BLaER1 treated with 17β-estradiol and CSF1 and Interleukin-3, amounts not matched to agents 10 nM and 100 nM (cell line): ENCODE results near the gene PDE11A.

Experiments
- H3K27ac ChIP-seq, 11 experiments: shearing (Covaris generic); formaldehyde crosslinking; 2 replicates each; pipeline ENCODE4 v1.8.1; 2022
- H3K27me3 ChIP-seq, 11 experiments: shearing (Covaris generic); formaldehyde crosslinking; 2 replicates each; pipeline ENCODE4 v1.8.1; 2022
- H3K36me3 ChIP-seq, 11 experiments: shearing (Covaris generic); formaldehyde crosslinking; 2 replicates each; pipeline ENCODE4 v1.8.1; 2022
- H3K4me1 ChIP-seq, 10 experiments: shearing (Covaris generic); formaldehyde crosslinking; 2 replicates each; pipeline ENCODE4 v1.8.1; 2022
- H3K4me2 ChIP-seq, 11 experiments: shearing (Covaris generic); formaldehyde crosslinking; 2 replicates each; pipeline ENCODE4 v1.8.1; 2022
- H3K4me3 ChIP-seq, 10 experiments: shearing (Covaris generic); formaldehyde crosslinking; 2 replicates each; pipeline ENCODE4 v1.8.1; 2022
- H3K9ac ChIP-seq, 11 experiments: shearing (Covaris generic); formaldehyde crosslinking; 2 replicates each; pipeline ENCODE4 v1.8.1; 2022
- H3K9me3 ChIP-seq, 11 experiments: shearing (Covaris generic); formaldehyde crosslinking; replicated peaks in 1 of 11; 2 replicates each; pipeline ENCODE4 v1.8.1; 2022
- H4K20me1 ChIP-seq, 11 experiments: shearing (Covaris generic); formaldehyde crosslinking; 2 replicates each; pipeline ENCODE4 v1.8.1; 2022
- Cebpa-rat ChIP-seq, 11 experiments: shearing (Covaris generic); IDR thresholded peaks; 2 replicates each; pipeline ENCODE4 v1.8.1; 2022

PDE11A gene

DNA sequence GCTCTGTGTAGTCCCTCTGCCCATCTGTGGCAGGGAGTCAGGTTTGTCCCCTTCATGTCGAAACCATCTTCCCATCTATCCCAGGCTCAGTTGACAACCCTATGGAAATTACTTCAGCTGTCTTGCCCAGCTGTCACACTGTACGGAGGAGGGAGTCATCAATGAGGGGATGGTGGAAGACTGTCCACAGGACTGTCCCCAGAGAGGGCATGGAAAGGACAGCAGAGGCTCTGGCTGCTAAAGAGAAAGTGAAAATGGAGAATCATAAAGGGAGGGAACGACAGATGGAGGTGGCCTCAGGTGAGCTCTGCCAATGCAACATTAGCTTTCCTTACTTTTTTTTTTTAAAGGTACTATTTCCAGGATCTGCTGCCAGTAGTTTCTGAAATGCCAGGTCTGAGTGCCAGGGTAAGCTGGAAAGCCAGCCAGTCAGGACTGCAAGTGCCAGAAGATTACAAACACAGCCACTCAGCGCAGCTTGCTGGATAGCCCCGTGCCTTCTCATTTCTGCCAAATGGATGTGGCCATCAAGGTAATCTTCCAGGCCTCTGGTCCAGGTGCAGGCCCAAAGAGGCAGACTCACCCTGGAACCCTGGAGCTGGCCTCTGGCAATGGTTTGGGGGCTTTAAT lies 487.2 kb downstream of the PDE11A start:
- H4K20me1 ChIP-seq: no peaks in the 10 kb centered on the region
- no peak overlapping the region for H3K4me3 ChIP-seq
- H3K4me1 ChIP-seq: 0 out of 20 replicates have a peak, but pooled peaks cover 0 to 2% (median 0%) of the 10 kb centered on the region in 10 experiments
- H3K9me3 ChIP-seq: no peaks in the 10 kb centered on the region
- no peak overlapping the region for H3K4me2 ChIP-seq
- H3K27me3 ChIP-seq: no peaks in the 10 kb centered on the region
- H3K36me3 ChIP-seq: no peaks in the 10 kb centered on the region
- no peak overlapping the region for H3K9ac ChIP-seq
- TF ChIP-seq Cebpa-rat (IDR thresholded peaks at IDR 0.05): no peak
- H3K27ac ChIP-seq: no peak overlapping the region

DNA sequence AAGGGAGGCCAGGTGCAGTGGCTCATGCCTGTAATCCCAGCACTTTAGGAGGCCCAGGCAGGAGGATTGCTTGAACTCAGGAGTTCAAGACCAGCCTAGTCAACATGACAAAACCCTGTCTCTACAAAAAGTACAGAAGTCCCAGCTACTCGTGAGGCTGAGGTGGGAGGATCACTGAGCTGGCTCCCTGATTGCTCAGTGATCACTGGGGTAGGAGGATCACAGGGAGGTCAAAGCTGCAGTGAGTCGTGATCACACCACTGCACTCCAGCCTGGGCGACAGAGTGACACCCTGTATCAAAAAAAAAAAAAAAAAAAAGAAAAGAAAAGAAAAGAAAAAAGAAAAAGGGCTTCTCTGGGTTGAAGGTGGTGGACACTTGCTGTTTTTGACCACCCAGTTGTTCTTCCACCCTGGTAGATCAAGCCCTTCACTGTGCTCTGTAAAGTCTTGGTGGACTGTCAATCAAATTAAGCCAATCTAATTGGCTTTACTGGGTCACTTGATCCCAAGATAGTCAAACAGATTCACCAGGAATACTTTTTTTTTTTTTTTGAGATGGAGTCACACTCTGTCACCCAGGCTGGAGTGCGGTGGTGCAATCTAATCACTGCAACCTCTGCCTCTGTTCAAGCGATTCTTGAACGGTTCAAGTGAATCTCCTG lies 488.4 kb downstream of the PDE11A start:
- H3K4me2 ChIP-seq: no peak overlapping the region
- no peaks in the 10 kb centered on the region for H3K27me3 ChIP-seq
- H4K20me1 ChIP-seq: no peaks in the 10 kb centered on the region
- no peaks in the 10 kb centered on the region for H3K9me3 ChIP-seq
- no peak overlapping the region for H3K27ac ChIP-seq
- no peak overlapping the region for H3K9ac ChIP-seq
- no peak overlapping the region for H3K4me3 ChIP-seq
- no peak for TF ChIP-seq Cebpa-rat (IDR thresholded peaks at IDR 0.05)
- H3K4me1 ChIP-seq: 0 out of 20 replicates have a peak, but pooled peaks cover 0 to 1% (median 0%) of the 10 kb centered on the region in 10 experiments
- H3K36me3 ChIP-seq: no peaks in the 10 kb centered on the region

DNA sequence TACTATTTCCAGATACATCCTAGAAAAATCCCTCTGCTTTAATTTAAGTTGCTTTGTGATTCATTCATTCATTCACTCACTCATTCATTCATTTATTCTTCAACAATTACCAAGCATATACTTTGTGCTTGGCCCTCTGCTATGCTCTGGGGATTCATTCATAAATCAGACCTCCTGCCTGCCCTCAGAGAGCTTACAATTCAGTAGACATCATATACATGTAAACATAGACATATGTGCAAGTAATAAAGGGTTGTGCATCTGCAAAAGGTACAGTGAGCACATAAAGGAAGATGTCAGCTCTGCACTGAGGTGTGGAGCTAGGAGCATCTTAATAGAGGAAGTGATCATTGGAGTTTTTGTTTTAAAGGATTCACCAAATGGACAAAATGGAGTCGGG lies 490.6 kb downstream of the PDE11A start:
- Histone ChIP-seq H3K27ac (no peak overlapping the region), H3K36me3 (no peaks in the 10 kb centered on the region), H3K9ac (no peak overlapping the region), H3K27me3 (no peaks in the 10 kb centered on the region), H3K4me1 (no peaks in the 10 kb centered on the region), H3K4me3 (no peak overlapping the region), H4K20me1 (no peaks in the 10 kb centered on the region), H3K4me2 (no peak overlapping the region), H3K9me3 (no peaks in the 10 kb centered on the region)
- no peak for TF ChIP-seq Cebpa-rat (IDR thresholded peaks at IDR 0.05)

DNA sequence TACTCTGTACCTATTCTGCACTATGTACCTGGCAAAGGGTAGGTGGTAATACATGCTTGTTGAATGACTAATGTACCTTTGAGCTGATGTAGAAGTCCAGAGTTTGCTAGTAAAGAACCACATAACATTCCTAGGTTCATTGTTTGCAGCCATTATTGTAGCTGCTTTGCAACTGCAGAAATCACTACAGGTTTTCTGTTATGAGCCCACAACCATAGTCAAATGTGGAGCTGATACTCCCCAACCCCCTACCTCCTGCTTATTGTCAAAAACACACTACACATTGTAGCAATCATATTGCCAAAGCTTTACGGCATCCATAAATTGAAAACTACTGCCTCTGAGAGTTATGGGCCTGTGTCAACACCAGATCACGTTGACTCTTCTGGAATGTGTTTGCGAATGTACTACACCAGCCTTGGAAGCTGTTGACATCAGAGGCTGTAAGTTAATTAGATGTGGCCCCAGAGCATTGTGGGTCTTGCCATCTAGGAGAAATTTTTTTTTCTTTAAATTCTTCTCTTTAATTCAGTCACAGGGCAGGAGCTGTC lies 493.0 kb downstream of the PDE11A start:
- H3K9ac ChIP-seq: no peak overlapping the region
- H4K20me1 ChIP-seq: no peaks in the 10 kb centered on the region
- H3K4me2 ChIP-seq: no peak overlapping the region
- no peak overlapping the region for H3K4me3 ChIP-seq
- H3K9me3 ChIP-seq: no peaks in the 10 kb centered on the region
- no peak overlapping the region for H3K27ac ChIP-seq
- H3K27me3 ChIP-seq: no peaks in the 10 kb centered on the region
- no peak for TF ChIP-seq Cebpa-rat (IDR thresholded peaks at IDR 0.05)
- no peaks in the 10 kb centered on the region for H3K36me3 ChIP-seq
- no peaks in the 10 kb centered on the region for H3K4me1 ChIP-seq

GRCh38 chr2:177578454-177578853 lies 494.1 kb downstream of the PDE11A start:
- no peak for TF ChIP-seq Cebpa-rat (IDR thresholded peaks at IDR 0.05)
- Histone ChIP-seq H3K9ac (no peak overlapping the region), H3K27me3 (no peaks in the 10 kb centered on the region), H3K4me3 (no peak overlapping the region), H3K36me3 (no peaks in the 10 kb centered on the region), H3K27ac (no peak overlapping the region), H3K4me1 (no peaks in the 10 kb centered on the region), H4K20me1 (no peaks in the 10 kb centered on the region), H3K4me2 (no peak overlapping the region), H3K9me3 (no peaks in the 10 kb centered on the region)

- no peaks in the 10 kb centered on the region for H3K9me3 ChIP-seq
- peaks cover 0 to 5% (median 0%) of the 10 kb centered on the region in 10 experiments; a peak in 2 of 20 replicates for H3K4me1 ChIP-seq
- no peaks in the 10 kb centered on the region for H3K36me3 ChIP-seq
- no peaks in the 10 kb centered on the region for H4K20me1 ChIP-seq
- TF ChIP-seq Cebpa-rat (IDR thresholded peaks at IDR 0.05): no peak
- no peak overlapping the region for H3K4me2 ChIP-seq
- H3K4me3 ChIP-seq: no peak overlapping the region
- H3K27ac ChIP-seq: no peak overlapping the region
- no peaks in the 10 kb centered on the region for H3K27me3 ChIP-seq
- H3K9ac ChIP-seq: no peak overlapping the region
Observed at GRCh38 chr2:177577075-177577474, 495.5 kb downstream of the PDE11A start.

DNA sequence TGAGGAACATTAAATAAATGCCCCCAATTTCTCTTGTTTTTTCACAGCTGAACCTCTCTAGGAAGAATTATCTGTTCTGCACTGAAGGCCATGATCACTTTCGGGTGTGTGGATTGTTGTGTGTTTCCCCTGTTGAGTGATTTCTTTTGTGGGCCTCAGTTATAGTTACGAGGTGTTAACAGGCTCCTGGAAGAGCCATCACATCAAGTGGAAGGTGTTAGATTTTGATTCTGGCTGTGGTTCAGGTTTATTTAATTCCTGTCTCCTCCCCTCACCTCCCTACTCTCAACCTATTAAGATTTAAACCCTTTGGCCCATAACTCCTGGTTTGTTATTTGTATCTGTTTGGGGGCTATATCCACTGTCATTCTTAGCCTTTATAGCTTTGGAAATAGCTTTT lies 497.2 kb downstream of the PDE11A start:
- Histone ChIP-seq H3K4me3 (no peak overlapping the region), H4K20me1 (no peaks in the 10 kb centered on the region), H3K4me1 (peaks cover 0 to 6% (median 0%) of the 10 kb centered on the region in 10 experiments; a peak in 2 of 20 replicates), H3K9me3 (no peaks in the 10 kb centered on the region), H3K27me3 (no peaks in the 10 kb centered on the region), H3K27ac (no peak overlapping the region), H3K36me3 (no peaks in the 10 kb centered on the region), H3K4me2 (no peak overlapping the region), H3K9ac (no peak overlapping the region)
- no peak for TF ChIP-seq Cebpa-rat (IDR thresholded peaks at IDR 0.05)

DNA sequence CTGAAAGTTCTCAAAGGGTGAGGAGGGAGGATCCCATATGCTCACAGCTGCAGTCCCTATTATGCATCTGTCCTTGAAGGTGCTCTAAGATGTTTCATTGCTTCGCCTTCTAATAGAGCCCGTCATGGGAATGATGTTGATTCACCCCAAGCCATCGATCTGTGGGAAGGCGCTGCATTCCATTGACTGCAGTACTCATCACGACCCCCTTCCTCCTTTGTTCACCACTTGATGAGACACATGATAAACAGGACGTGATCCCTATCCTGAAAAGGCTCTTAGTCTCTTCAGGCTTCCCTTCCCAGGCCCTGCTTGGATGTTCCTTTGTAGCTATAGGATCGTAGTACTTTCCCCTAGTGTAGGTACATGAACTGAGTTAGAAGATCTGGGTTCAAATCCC lies 498.2 kb downstream of the PDE11A start:
- no peak for TF ChIP-seq Cebpa-rat (IDR thresholded peaks at IDR 0.05)
- Histone ChIP-seq H3K27me3 (no peaks in the 10 kb centered on the region), H3K4me3 (no peak overlapping the region), H3K9ac (no peak overlapping the region), H3K27ac (no peak overlapping the region), H3K4me1 (peaks cover 0 to 6% (median 0%) of the 10 kb centered on the region in 10 experiments; a peak in 2 of 20 replicates), H4K20me1 (no peaks in the 10 kb centered on the region), H3K9me3 (no peaks in the 10 kb centered on the region), H3K4me2 (no peak overlapping the region), H3K36me3 (no peaks in the 10 kb centered on the region)
